GM23338 (cell line): ENCODE data around the gene PCDHA8. TPM values are rescaled to one million over a fixed set of nuclear protein-coding genes. Genes with fewer than 3 reads are reported as not detected.
"Not testable (repeated sequence)": the region's sequence is repeated elsewhere in the genome, so short reads cannot be mapped to it uniquely, and the experiment has no call there.

ENCODE experiments used
- ATAC-seq: fragments of 200-7000 bp; cut with Tn5 transposase; 3 replicates; pipeline ENCODE4 v1.9.1; 2020
- DNase-seq: peaks from one replicate; pipeline ENCODE4 v3.0.0-alpha.2; 2015; ENCODE audit warnings: low spot score
- H2AFZ ChIP-seq: fragments of 200-600 bp; sonication (generic); 2 replicates; pipeline ENCODE4 v1.8.0; 2016; ENCODE audit warnings: antibody characterized with exemption, mild to moderate bottlenecking, moderate library complexity
- H3F3A ChIP-seq: fragments of 200-600 bp; sonication (generic); replicated peaks from 2 replicates; pipeline ENCODE4 v1.8.0; 2017; ENCODE audit warnings: antibody characterized with exemption, mixed run types, low read depth
- H3K27ac ChIP-seq: fragments of 200-600 bp; sonication (generic); 2 replicates; pipeline ENCODE4 v1.6.1; 2016; ENCODE audit warnings: low read depth
- H3K27me3 ChIP-seq: fragments of 200-600 bp; sonication (generic); 2 replicates; pipeline ENCODE4 v1.8.0; 2016; ENCODE audit warnings: mild to moderate bottlenecking, mixed run types, moderate library complexity; ENCODE audit not compliant: insufficient read depth
- H3K36me3 ChIP-seq: fragments of 200-600 bp; sonication (generic); 2 replicates; pipeline ENCODE4 v1.8.0; 2016; ENCODE audit warnings: mild to moderate bottlenecking; ENCODE audit not compliant: insufficient read depth
- H3K4me1 ChIP-seq: fragments of 200-600 bp; sonication (generic); 2 replicates; pipeline ENCODE4 v1.8.0; 2016; ENCODE audit warnings: mild to moderate bottlenecking, moderate library complexity; ENCODE audit not compliant: insufficient read depth
- H3K4me2 ChIP-seq: fragments of 200-600 bp; sonication (generic); 2 replicates; pipeline ENCODE4 v1.7.1; 2017; ENCODE audit warnings: mixed run types
- H3K4me3 ChIP-seq: fragments of 200-600 bp; sonication (generic); 2 replicates; pipeline ENCODE4 v1.6.1; 2016; ENCODE audit warnings: mixed run types
- H3K79me2 ChIP-seq: fragments of 200-600 bp; sonication (generic); replicated peaks from 2 replicates; pipeline ENCODE4 v1.8.0; 2017; ENCODE audit warnings: mild to moderate bottlenecking; ENCODE audit not compliant: insufficient read depth
- H3K9me2 ChIP-seq: fragments of 200-600 bp; sonication (generic); 2 replicates; pipeline ENCODE4 v1.8.0; 2017; ENCODE audit not compliant: insufficient read depth
- H4K20me1 ChIP-seq: fragments of 200-600 bp; sonication (generic); replicated peaks from 2 replicates; pipeline ENCODE4 v1.8.0; 2017; ENCODE audit warnings: mild to moderate bottlenecking; ENCODE audit not compliant: insufficient read depth
- H3K27ac Mint-ChIP-seq: 2 replicates; pipeline ENCODE4 v1.8.0; 2020; ENCODE audit warnings: inconsistent platforms, mild to moderate bottlenecking, moderate library complexity, mixed read lengths
- H3K27me3 Mint-ChIP-seq: 3 replicates; pipeline ENCODE4 v1.8.0; 2022; ENCODE audit warnings: low read depth, mild to moderate bottlenecking, moderate library complexity, mixed read lengths, inconsistent platforms; ENCODE audit not compliant: insufficient read depth, poor library complexity
- H3K36me3 Mint-ChIP-seq: 3 replicates; pipeline ENCODE4 v1.8.0; 2021; ENCODE audit warnings: low read depth, mild to moderate bottlenecking, inconsistent platforms, moderate library complexity, mixed read lengths
- H3K4me1 Mint-ChIP-seq: 3 replicates; pipeline ENCODE4 v1.8.0; 2020; ENCODE audit warnings: mild to moderate bottlenecking, inconsistent platforms, mixed read lengths
- H3K4me3 Mint-ChIP-seq: 3 replicates; pipeline ENCODE4 v1.8.0; 2021; ENCODE audit warnings: moderate library complexity, mild to moderate bottlenecking, inconsistent platforms, mixed read lengths
- H3K9me3 Mint-ChIP-seq: 3 replicates; pipeline ENCODE4 v1.8.0; 2020; ENCODE audit warnings: moderate library complexity, mild to moderate bottlenecking, inconsistent platforms, mixed read lengths
- EZH2 ChIP-seq: fragments of 200-600 bp; sonication (generic); IDR thresholded peaks from one replicate; pipeline ENCODE4 v1.8.0; 2017; ENCODE audit warnings: antibody characterized with exemption, mild to moderate bottlenecking, low read depth; ENCODE audit not compliant: unreplicated experiment
- POLR2AphosphoS5 ChIP-seq: IDR thresholded peaks from 2 replicates; pipeline ENCODE4 v1.6.1; 2016; ENCODE audit warnings: antibody characterized with exemption, low read depth
- ZNF114 ChIP-seq: fragments of 250-450 bp; sonication (Bioruptor Pico); IDR thresholded peaks from 2 replicates; pipeline ENCODE4 v1.5.0; 2020; ENCODE audit warnings: mild to moderate bottlenecking, moderate library complexity
- ZNF462 ChIP-seq: fragments of 250-450 bp; sonication (Bioruptor Pico); IDR thresholded peaks from 2 replicates; pipeline ENCODE4 v1.5.0; 2020; ENCODE audit warnings: mild to moderate bottlenecking, moderate library complexity
- polyA plus RNA-seq: library from polyadenylated mRNA; unstranded; fragments of >200 nt; fragmentation: Nextera tagmentation; extraction: Ambion mirVana; gene quantifications from 2 replicates; pipeline ENCODE4 v1.2.1, GENCODE V29; 2016
- total RNA-seq: library from RNA; depleted of rRNA; stranded (reverse); fragments of >200 nt; shearing (Covaris generic); gene quantifications from 2 replicates; pipeline ENCODE4 v1.2.3, GENCODE V29; 2014

Gene PCDHA8
- total and polyA plus RNA-seq, 2 experiments from 2014 or later, result 0.86 to 3.1 TPM

DNA sequence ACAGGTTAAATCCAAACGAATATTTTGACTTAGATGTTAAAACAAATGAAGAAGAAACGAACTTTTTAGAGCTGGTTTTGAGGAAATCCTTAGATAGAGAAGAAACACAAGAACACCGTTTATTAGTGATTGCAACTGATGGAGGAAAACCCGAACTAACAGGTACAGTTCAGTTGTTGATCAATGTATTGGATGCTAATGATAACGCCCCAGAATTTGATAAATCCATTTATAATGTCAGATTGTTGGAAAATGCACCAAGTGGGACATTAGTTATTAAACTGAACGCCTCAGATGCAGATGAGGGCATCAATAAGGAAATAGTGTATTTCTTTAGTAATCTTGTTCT is 18.7 kb upstream of the PCDHA8 start (continued):
- no peak for TF ChIP-seq ZNF462 (CRISPR knock-in tag)
- no peak for TF ChIP-seq POLR2AphosphoS5

GRCh38 chr5:140822969-140823368 is 18.0 kb upstream of the PCDHA8 start:
- H3K4me1 Mint-ChIP-seq, H3K27me3 ChIP-seq, ATAC-seq, H3K4me3 Mint-ChIP-seq, H3K27ac Mint-ChIP-seq, H3K4me2 ChIP-seq, H3K4me3 ChIP-seq, H3F3A ChIP-seq, DNase-seq, H3K9me3 Mint-ChIP-seq, H4K20me1 ChIP-seq, H3K27ac ChIP-seq, H2AFZ ChIP-seq, H3K27me3 Mint-ChIP-seq, H3K36me3 ChIP-seq, H3K79me2 ChIP-seq, H3K4me1 ChIP-seq, H3K9me2 ChIP-seq: not testable (repeated sequence)
- peaks cover 11% of the 10 kb centered on the region for H3K36me3 Mint-ChIP-seq

GRCh38 chr5:140823475-140823874 is 17.5 kb upstream of the PCDHA8 start:
- H3K27ac Mint-ChIP-seq, result no peak overlapping the region
- H3K36me3 Mint-ChIP-seq, result peaks cover 14% of the 10 kb centered on the region
- Histone ChIP-seq H3K4me3 (no peak overlapping the region), H3K27ac (no peak overlapping the region), H3K9me2 (no peaks in the 10 kb centered on the region), H3F3A (no peaks in the 10 kb centered on the region), H4K20me1 (no peaks in the 10 kb centered on the region), H3K36me3 (no peaks in the 10 kb centered on the region), H2AFZ (no peak overlapping the region), H3K27me3 (no peaks in the 10 kb centered on the region), H3K4me1 (no peaks in the 10 kb centered on the region), H3K4me2 (no peak overlapping the region), H3K79me2 (no peaks in the 10 kb centered on the region)
- H3K4me3 Mint-ChIP-seq, result no peak overlapping the region
- H3K27me3 Mint-ChIP-seq, result no peaks in the 10 kb centered on the region
- DNase-seq (no peak), ATAC-seq (no peak)
- H3K4me1 Mint-ChIP-seq, result no peaks in the 10 kb centered on the region; the same call in 2 of the 3 replicates
- H3K9me3 Mint-ChIP-seq, result peaks cover 5% of the 10 kb centered on the region
- TF ChIP-seq EZH2 (no peak), ZNF462 (CRISPR knock-in tag) (no peak), ZNF114 (CRISPR knock-in tag) (no peak)
